GM23338 (cell line): Measurements from ENCODE around the gene ITIH4. TPM values are rescaled to one million over a fixed set of nuclear protein-coding genes. Genes with fewer than 3 reads are reported as not detected.

ENCODE experiments used
- ATAC-seq: fragments of 200-7000 bp; cut with Tn5 transposase; 3 replicates; pipeline ENCODE4 v1.9.1; 2020
- DNase-seq: peaks from one replicate; pipeline ENCODE4 v3.0.0-alpha.2; 2015; ENCODE audit warnings: low spot score
- H2AFZ ChIP-seq: fragments of 200-600 bp; sonication (generic); 2 replicates; pipeline ENCODE4 v1.8.0; 2016; ENCODE audit warnings: antibody characterized with exemption, mild to moderate bottlenecking, moderate library complexity
- H3F3A ChIP-seq: fragments of 200-600 bp; sonication (generic); replicated peaks from 2 replicates; pipeline ENCODE4 v1.8.0; 2017; ENCODE audit warnings: antibody characterized with exemption, mixed run types, low read depth
- H3K27ac ChIP-seq: fragments of 200-600 bp; sonication (generic); 2 replicates; pipeline ENCODE4 v1.6.1; 2016; ENCODE audit warnings: low read depth
- H3K27me3 ChIP-seq: fragments of 200-600 bp; sonication (generic); 2 replicates; pipeline ENCODE4 v1.8.0; 2016; ENCODE audit warnings: mild to moderate bottlenecking, mixed run types, moderate library complexity; ENCODE audit not compliant: insufficient read depth
- H3K36me3 ChIP-seq: fragments of 200-600 bp; sonication (generic); 2 replicates; pipeline ENCODE4 v1.8.0; 2016; ENCODE audit warnings: mild to moderate bottlenecking; ENCODE audit not compliant: insufficient read depth
- H3K4me1 ChIP-seq: fragments of 200-600 bp; sonication (generic); 2 replicates; pipeline ENCODE4 v1.8.0; 2016; ENCODE audit warnings: mild to moderate bottlenecking, moderate library complexity; ENCODE audit not compliant: insufficient read depth
- H3K4me2 ChIP-seq: fragments of 200-600 bp; sonication (generic); 2 replicates; pipeline ENCODE4 v1.7.1; 2017; ENCODE audit warnings: mixed run types
- H3K4me3 ChIP-seq: fragments of 200-600 bp; sonication (generic); 2 replicates; pipeline ENCODE4 v1.6.1; 2016; ENCODE audit warnings: mixed run types
- H3K79me2 ChIP-seq: fragments of 200-600 bp; sonication (generic); replicated peaks from 2 replicates; pipeline ENCODE4 v1.8.0; 2017; ENCODE audit warnings: mild to moderate bottlenecking; ENCODE audit not compliant: insufficient read depth
- H3K9me2 ChIP-seq: fragments of 200-600 bp; sonication (generic); 2 replicates; pipeline ENCODE4 v1.8.0; 2017; ENCODE audit not compliant: insufficient read depth
- H4K20me1 ChIP-seq: fragments of 200-600 bp; sonication (generic); replicated peaks from 2 replicates; pipeline ENCODE4 v1.8.0; 2017; ENCODE audit warnings: mild to moderate bottlenecking; ENCODE audit not compliant: insufficient read depth
- H3K27ac Mint-ChIP-seq: 2 replicates; pipeline ENCODE4 v1.8.0; 2020; ENCODE audit warnings: inconsistent platforms, mild to moderate bottlenecking, moderate library complexity, mixed read lengths
- H3K27me3 Mint-ChIP-seq: 3 replicates; pipeline ENCODE4 v1.8.0; 2022; ENCODE audit warnings: low read depth, mild to moderate bottlenecking, moderate library complexity, mixed read lengths, inconsistent platforms; ENCODE audit not compliant: insufficient read depth, poor library complexity
- H3K36me3 Mint-ChIP-seq: 3 replicates; pipeline ENCODE4 v1.8.0; 2021; ENCODE audit warnings: low read depth, mild to moderate bottlenecking, inconsistent platforms, moderate library complexity, mixed read lengths
- H3K4me1 Mint-ChIP-seq: 3 replicates; pipeline ENCODE4 v1.8.0; 2020; ENCODE audit warnings: mild to moderate bottlenecking, inconsistent platforms, mixed read lengths
- H3K4me3 Mint-ChIP-seq: 3 replicates; pipeline ENCODE4 v1.8.0; 2021; ENCODE audit warnings: moderate library complexity, mild to moderate bottlenecking, inconsistent platforms, mixed read lengths
- H3K9me3 Mint-ChIP-seq: 3 replicates; pipeline ENCODE4 v1.8.0; 2020; ENCODE audit warnings: moderate library complexity, mild to moderate bottlenecking, inconsistent platforms, mixed read lengths
- CREB1 ChIP-seq: fragments of 250-450 bp; sonication (Bioruptor Pico); IDR thresholded peaks from 2 replicates; pipeline ENCODE4 v1.5.0; 2020; ENCODE audit warnings: low read depth, mild to moderate bottlenecking, moderate library complexity
- CTCF ChIP-seq, 2 experiments: fragments of 200-600 bp in 1 of 2; sonication (generic) in 1 of 2; conservative IDR thresholded peaks; 2 replicates each; pipeline versions ENCODE4 v1.5.1 to v1.6.1; 2016 to 2017; ENCODE audit warnings: antibody characterized with exemption in 2 of 2, low read depth in 2 of 2, mild to moderate bottlenecking in 2 of 2, moderate library complexity in 1 of 2
- ETS1 ChIP-seq: IDR thresholded peaks from 2 replicates; pipeline ENCODE4 v1.6.1; 2016; ENCODE audit warnings: antibody characterized with exemption
- EZH2 ChIP-seq: fragments of 200-600 bp; sonication (generic); IDR thresholded peaks from one replicate; pipeline ENCODE4 v1.8.0; 2017; ENCODE audit warnings: antibody characterized with exemption, mild to moderate bottlenecking, low read depth; ENCODE audit not compliant: unreplicated experiment
- EZH2phosphoT487 ChIP-seq: fragments of 200-600 bp; sonication (generic); IDR thresholded peaks from one replicate; pipeline ENCODE4 v1.8.1; 2018; ENCODE audit warnings: antibody characterized with exemption; ENCODE audit not compliant: unreplicated experiment
- JUNB ChIP-seq: IDR thresholded peaks from one replicate; pipeline ENCODE4 v1.6.1; 2016; ENCODE audit warnings: antibody characterized with exemption; ENCODE audit not compliant: unreplicated experiment
- NANOG ChIP-seq: IDR thresholded peaks from 2 replicates; pipeline ENCODE4 v1.6.1; 2016; ENCODE audit warnings: antibody characterized with exemption, borderline replicate concordance
- POLR2AphosphoS5 ChIP-seq: IDR thresholded peaks from 2 replicates; pipeline ENCODE4 v1.6.1; 2016; ENCODE audit warnings: antibody characterized with exemption, low read depth
- STAT1 ChIP-seq: IDR thresholded peaks from one replicate; pipeline ENCODE4 v1.6.1; 2016; ENCODE audit warnings: antibody characterized with exemption; ENCODE audit not compliant: unreplicated experiment
- ZNF114 ChIP-seq: fragments of 250-450 bp; sonication (Bioruptor Pico); IDR thresholded peaks from 2 replicates; pipeline ENCODE4 v1.5.0; 2020; ENCODE audit warnings: mild to moderate bottlenecking, moderate library complexity
- ZNF331 ChIP-seq: fragments of 250-450 bp; sonication (Bioruptor Pico); IDR thresholded peaks from 2 replicates; pipeline ENCODE4 v1.5.0; 2020; ENCODE audit warnings: low read depth, mild to moderate bottlenecking, moderate library complexity
- ZNF462 ChIP-seq: fragments of 250-450 bp; sonication (Bioruptor Pico); IDR thresholded peaks from 2 replicates; pipeline ENCODE4 v1.5.0; 2020; ENCODE audit warnings: mild to moderate bottlenecking, moderate library complexity
- polyA plus RNA-seq: library from polyadenylated mRNA; unstranded; fragments of >200 nt; fragmentation: Nextera tagmentation; extraction: Ambion mirVana; gene quantifications from 2 replicates; pipeline ENCODE4 v1.2.1, GENCODE V29; 2016
- total RNA-seq: library from RNA; depleted of rRNA; stranded (reverse); fragments of >200 nt; shearing (Covaris generic); gene quantifications from 2 replicates; pipeline ENCODE4 v1.2.3, GENCODE V29; 2014

The ITIH4 gene
- total and polyA plus RNA-seq, 2 experiments from 2014 or later = 0.82 to 1.4 TPM

- TF ChIP-seq CREB1 = no peak
- TF ChIP-seq ZNF331 = no peak
- TF ChIP-seq ZNF462 (CRISPR knock-in tag) = no peak
- TF ChIP-seq ZNF114 (CRISPR knock-in tag) = no peak
- no peak for TF ChIP-seq STAT1
- TF ChIP-seq EZH2phosphoT487 = no peak
Observed at GRCh38 chr3:52782412-52783210, 47.9 kb downstream of the ITIH4 start (continued).

- Mint-ChIP-seq H3K27me3 (peaks cover 12% of the 10 kb centered on the region), H3K9me3 (peaks cover 2% of the 10 kb centered on the region; the same call in 1 of the 3 replicates), H3K4me3 (no peak overlapping the region), H3K27ac (no peak overlapping the region), H3K4me1 (peaks cover 12% of the 10 kb centered on the region), H3K36me3 (no peaks in the 10 kb centered on the region; the same call in 2 of the 3 replicates)
- Histone ChIP-seq H3K27me3 (no peaks in the 10 kb centered on the region), H3F3A (no peaks in the 10 kb centered on the region), H3K4me1 (no peaks in the 10 kb centered on the region), H3K36me3 (no peaks in the 10 kb centered on the region), H3K9me2 (peaks cover 6% of the 10 kb centered on the region; the same call in 1 of the 2 replicates), H3K27ac (no peak overlapping the region), H3K79me2 (no peaks in the 10 kb centered on the region), H3K4me2 (no peak overlapping the region), H3K4me3 (no peak overlapping the region), H4K20me1 (no peaks in the 10 kb centered on the region), H2AFZ (no peak overlapping the region)
- ATAC-seq = no peak
- no peak for DNase-seq
- TF ChIP-seq STAT1 (no peak), POLR2AphosphoS5 (no peak), CTCF (conservative IDR thresholded peaks at IDR 0.05; ENCODE audit: low read depth in 2 of 2) (no peak), ETS1 (no peak), EZH2phosphoT487 (no peak), NANOG (no peak), EZH2 (no peak), JUNB (no peak), ZNF114 (CRISPR knock-in tag) (no peak), CREB1 (no peak), ZNF331 (no peak)
Observed at GRCh38 chr3:52781741-52782140, 48.7 kb downstream of the ITIH4 start.
